Measurements from ENCODE around the gene HAND2.

- TF ChIP-seq POLR2A (IDR thresholded peaks at IDR 0.05; ENCODE audit: low read depth, low read length) (no peak), TAF1 (IDR thresholded peaks at IDR 0.05; ENCODE audit: low read depth, low read length) (no peak), POLR2AphosphoS5 (IDR thresholded peaks at IDR 0.05; ENCODE audit: low read depth, low read length) (no peak)
These were observed 15.4 kb upstream of the HAND2 start for GRCh38 chr4:173545440-173545839.
